NOMO-1 treated with DMSO at 0.1 percent for 48 hours (cell line): ENCODE measurements around the gene KIF26B.

Experiments
- DNase-seq: peaks from one replicate; lab custom pipeline; 2025; ENCODE audit not compliant: unreplicated experiment; lab: John Stamatoyannopoulos, UW

The KIF26B gene

GRCh38 chr1:245205864-245206263 is 51.1 kb downstream of the KIF26B start:
- no peak for DNase-seq

DNA sequence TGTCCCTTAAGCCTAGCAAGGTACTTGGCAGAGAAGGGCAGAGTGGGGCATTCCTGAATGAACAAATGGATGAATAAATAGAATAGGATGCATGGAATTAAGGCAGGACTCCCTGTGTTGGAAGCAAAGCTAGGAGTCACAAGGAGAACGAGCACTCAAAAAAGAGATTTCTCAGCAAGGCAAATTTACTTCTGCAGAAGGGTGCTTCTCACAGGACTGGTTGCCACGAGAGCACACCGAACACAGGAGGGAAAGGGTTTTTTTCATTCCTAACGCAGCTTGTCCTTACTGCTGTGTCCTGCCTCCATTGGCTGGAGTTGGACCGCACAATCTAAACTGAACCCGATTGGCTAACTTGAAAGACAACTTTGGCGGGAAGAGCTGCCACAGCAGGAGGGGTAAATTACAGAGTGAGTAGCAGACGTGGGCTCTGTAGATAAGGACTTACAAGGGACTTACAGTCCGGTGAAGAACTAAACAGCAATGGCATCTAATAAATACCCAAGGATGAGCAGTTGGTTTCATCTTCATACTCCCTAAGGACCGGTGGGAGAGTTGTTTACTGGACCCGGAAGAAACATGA is 52.4 kb downstream of the KIF26B start:
- no peak for DNase-seq

DNA sequence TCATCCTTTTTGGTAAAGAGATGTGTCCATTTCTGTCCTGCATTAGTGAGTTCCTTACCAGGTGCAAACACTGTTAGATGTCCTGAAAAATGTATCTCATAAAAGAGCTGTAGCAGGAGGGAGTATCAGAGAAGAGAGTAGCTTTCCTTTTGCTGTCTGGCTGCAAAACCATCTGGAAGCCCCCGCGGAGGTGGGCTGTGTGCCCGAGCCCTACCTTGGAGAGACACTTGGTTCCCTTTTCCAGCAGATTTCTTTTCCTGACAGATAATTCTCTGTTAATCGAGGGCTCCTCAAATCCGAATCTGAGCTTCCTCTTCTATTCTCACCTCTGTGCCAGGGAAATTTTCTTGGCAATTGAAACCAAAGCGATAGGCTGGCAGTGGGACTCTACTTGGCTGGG is 53.0 kb downstream of the KIF26B start:
- no peak for DNase-seq

- DNase-seq: no peak
Measured at GRCh38 chr1:245209658-245210435, 55.1 kb downstream of the KIF26B start.

GRCh38 chr1:245211035-245211749 is 56.4 kb downstream of the KIF26B start:
- DNase-seq: no peak

- DNase-seq: no peak
Measured at GRCh38 chr1:245211761-245212160, 57.0 kb downstream of the KIF26B start.

DNA sequence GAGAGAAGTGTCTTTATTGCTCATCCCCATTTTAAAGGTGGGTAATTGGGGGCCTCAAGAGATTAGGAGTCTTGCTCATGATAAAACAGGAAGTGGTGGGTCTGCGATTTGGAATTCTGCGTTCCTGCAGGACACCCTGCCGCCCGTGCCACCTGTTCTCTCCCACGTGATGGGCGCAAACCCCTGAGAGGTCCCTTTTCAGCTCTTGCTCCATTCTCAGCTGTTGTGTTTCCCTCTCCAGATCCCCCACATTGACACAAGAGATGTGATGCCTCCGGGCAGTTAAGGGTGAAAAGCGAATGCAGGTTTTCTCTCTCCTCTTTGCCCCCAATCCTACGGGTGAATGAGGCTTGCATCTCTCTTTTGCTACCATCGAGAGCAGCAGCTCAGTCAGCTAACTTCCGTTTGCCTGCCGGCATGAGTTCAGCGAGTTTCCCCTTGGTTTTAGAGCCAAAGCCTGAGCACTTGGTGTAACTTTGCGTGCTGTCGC is 57.5 kb downstream of the KIF26B start:
- DNase-seq: no peak

- no peak for DNase-seq
Measured at GRCh38 chr1:245213066-245213831, 58.5 kb downstream of the KIF26B start.

DNA sequence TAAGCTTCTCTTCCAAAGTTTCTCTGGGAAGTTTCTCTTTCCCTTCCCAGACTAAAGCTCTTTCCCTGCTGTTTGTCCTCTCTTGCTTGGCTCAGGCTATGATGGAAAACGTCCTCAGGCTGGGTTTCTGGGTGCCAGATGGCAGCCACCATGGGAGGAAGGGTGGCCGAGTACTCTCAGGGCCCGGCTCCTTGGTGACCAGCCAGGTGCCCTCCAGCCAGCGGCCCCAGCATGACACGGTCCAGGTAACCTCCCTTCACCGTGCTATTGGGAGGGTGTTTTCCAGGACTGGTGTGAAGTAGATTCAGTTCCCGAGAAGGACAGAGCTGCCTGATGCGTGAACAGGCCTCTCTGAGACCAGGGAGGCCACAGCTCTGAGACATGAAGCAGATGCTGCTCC is 60.3 kb downstream of the KIF26B start:
- no peak for DNase-seq

- DNase-seq: no peak
Measured at GRCh38 chr1:245216366-245217115, 61.8 kb downstream of the KIF26B start.

DNA sequence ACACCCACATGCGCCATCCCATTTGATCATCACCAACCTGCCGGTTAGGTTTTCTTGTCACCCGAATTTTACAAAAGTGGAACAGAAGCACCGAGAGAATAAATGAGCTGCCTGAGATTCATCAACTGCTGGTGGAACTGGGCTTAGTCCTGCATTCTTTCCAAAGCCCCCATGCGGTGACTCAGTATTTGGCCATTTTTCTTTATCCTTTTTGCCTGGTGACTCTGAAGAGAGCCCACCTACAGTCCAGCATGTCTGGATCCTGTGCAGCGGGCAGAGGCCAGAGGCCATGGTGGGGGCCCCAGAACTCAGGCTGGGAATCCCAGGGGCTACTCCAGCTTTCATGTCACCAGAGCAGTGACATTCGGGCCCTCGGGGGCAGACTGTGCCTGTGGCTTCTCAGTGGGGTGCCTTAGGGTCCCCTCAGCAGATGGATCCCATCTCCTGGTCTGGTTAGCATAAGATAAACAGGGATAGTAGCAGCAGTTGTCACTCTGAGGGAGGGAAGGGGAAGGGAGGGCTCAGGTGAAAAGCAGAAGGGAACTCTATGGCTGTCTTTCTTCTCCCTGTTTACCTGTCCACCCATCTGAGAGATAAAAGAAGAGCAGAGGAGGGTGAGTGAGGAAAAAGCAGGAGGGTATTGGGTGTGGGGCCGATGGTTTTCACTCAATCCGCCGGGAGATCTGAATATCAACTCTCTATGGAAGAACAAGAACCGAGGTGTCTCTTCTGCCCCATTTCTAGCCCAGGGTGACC is 63.2 kb downstream of the KIF26B start:
- no peak for DNase-seq

GRCh38 chr1:245220381-245220985 is 65.7 kb downstream of the KIF26B start:
- no peak for DNase-seq

DNA sequence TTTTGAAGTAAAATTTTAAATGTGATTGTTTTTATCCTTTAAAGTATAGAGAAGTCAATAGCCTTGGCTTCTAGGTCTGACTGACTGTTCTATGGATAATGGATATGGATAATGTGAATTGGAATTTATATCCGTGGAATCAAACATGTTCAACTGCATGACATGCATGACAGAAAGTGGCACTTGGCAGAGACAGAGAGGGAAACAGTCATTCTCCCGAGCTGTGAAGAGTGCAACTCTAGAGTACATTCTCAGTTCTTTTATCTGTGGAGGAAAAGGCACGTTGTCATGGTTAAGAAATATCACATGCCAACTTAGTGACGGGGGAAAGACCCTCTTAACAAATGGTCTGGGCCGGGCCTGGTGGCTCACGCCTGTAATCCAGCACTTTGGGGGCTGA is 67.0 kb downstream of the KIF26B start:
- no peak for DNase-seq

DNA sequence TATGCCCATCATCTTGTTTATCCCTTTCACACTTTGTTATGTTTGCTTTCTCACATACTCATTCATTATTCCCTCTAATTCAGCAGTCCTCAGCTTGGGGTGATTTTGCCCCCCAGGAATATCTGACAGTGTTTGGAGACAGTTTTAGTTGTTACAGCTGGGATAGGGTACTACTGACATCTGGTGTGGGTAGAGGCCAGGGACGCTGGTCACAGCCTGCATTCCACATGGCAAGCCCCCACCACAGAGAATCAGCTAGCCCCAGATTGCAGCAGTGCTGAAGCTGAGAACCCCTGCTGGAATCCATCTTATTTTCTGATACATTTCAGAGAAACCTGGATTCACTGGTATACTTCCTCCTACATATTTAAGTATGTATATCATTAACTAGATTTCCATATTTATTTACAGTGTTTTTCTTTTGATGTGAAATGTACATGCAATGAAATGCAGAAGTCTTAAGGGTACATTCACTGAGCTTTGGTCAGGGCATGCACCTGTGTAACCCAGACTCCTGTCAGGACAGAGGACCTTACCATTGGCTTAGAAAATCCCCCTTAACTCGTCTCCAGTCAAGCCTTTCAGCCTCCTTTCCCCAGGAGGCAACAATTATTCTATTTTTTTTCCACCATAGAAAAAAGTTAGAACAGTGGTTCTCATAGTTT is 68.3 kb downstream of the KIF26B start:
- DNase-seq: no peak

DNA sequence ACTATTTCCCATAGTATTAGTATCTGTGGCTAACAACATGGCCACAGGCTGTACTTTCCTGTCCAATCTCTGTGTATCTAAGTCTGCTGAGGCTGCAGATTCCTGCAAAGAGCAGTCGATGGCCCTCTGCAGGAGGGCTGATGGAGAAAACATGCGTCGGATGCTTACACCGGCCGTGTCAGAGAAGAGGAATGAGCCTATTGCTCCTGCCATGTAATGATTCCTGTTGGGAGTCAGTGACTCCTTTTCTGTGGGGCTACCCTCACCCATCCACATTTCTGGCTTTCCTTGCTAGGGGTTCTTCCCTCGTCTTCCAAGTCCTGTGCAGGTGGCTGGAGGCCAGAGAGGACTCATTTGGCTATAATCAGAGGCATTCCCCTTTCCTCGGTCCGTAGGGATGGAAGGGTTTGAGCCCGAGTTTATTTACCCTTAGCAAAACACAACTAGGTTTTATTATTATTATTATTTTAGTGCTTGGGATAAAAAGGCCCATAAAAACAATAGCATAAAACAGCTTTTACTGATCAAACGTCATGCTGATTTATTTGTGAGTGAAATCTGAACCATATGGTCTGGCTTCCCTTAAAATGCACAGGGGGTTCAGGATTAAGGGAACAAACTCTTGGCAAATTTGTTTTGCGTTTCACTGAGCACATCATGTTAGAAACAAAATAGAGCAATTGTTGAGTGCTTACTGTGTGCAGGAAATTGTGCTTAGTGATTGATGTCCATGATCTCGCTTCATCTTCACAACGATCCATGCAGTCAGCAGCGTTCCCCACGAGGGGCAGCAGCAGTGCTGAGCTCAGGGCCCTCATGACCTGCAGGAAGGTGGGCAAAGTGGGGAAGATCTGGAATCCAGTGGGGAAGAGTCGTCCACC is 70.8 kb downstream of the KIF26B start:
- no peak for DNase-seq

DNA sequence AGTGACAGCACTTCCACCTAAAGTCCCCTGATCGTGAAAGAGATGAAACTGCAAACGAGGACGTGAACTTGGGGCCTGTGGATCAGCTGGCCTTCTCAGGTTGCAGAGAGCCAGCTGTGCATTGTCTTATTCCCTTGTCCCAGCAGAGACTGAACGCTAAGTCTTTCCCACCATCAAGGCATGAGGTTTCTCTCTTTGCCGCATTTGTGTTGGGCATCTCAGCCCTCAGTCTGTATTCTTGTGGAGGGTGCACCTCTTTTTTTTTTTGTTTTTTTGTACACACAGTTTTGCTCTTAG is 71.4 kb downstream of the KIF26B start:
- DNase-seq: no peak

GRCh38 chr1:245229051-245229450 is 74.3 kb downstream of the KIF26B start:
- DNase-seq: no peak

- no peak for DNase-seq
Measured at GRCh38 chr1:245232931-245233330, 78.1 kb downstream of the KIF26B start.
